GM23338 (cell line): Measurements from ENCODE around the gene PLOD3. TPM values are rescaled to one million over a fixed set of nuclear protein-coding genes. Genes with fewer than 3 reads are reported as not detected.

Experiments used
- ATAC-seq: fragments of 200-7000 bp; cut with Tn5 transposase; 3 replicates; pipeline ENCODE4 v1.9.1; 2020
- DNase-seq: peaks from one replicate; pipeline ENCODE4 v3.0.0-alpha.2; 2015; ENCODE audit warnings: low spot score
- H2AFZ ChIP-seq: fragments of 200-600 bp; sonication (generic); 2 replicates; pipeline ENCODE4 v1.8.0; 2016; ENCODE audit warnings: antibody characterized with exemption, mild to moderate bottlenecking, moderate library complexity
- H3F3A ChIP-seq: fragments of 200-600 bp; sonication (generic); replicated peaks from 2 replicates; pipeline ENCODE4 v1.8.0; 2017; ENCODE audit warnings: antibody characterized with exemption, mixed run types, low read depth
- H3K27ac ChIP-seq: fragments of 200-600 bp; sonication (generic); 2 replicates; pipeline ENCODE4 v1.6.1; 2016; ENCODE audit warnings: low read depth
- H3K27me3 ChIP-seq: fragments of 200-600 bp; sonication (generic); 2 replicates; pipeline ENCODE4 v1.8.0; 2016; ENCODE audit warnings: mild to moderate bottlenecking, mixed run types, moderate library complexity; ENCODE audit not compliant: insufficient read depth
- H3K36me3 ChIP-seq: fragments of 200-600 bp; sonication (generic); 2 replicates; pipeline ENCODE4 v1.8.0; 2016; ENCODE audit warnings: mild to moderate bottlenecking; ENCODE audit not compliant: insufficient read depth
- H3K4me1 ChIP-seq: fragments of 200-600 bp; sonication (generic); 2 replicates; pipeline ENCODE4 v1.8.0; 2016; ENCODE audit warnings: mild to moderate bottlenecking, moderate library complexity; ENCODE audit not compliant: insufficient read depth
- H3K4me2 ChIP-seq: fragments of 200-600 bp; sonication (generic); 2 replicates; pipeline ENCODE4 v1.7.1; 2017; ENCODE audit warnings: mixed run types
- H3K4me3 ChIP-seq: fragments of 200-600 bp; sonication (generic); 2 replicates; pipeline ENCODE4 v1.6.1; 2016; ENCODE audit warnings: mixed run types
- H3K79me2 ChIP-seq: fragments of 200-600 bp; sonication (generic); replicated peaks from 2 replicates; pipeline ENCODE4 v1.8.0; 2017; ENCODE audit warnings: mild to moderate bottlenecking; ENCODE audit not compliant: insufficient read depth
- H3K9me2 ChIP-seq: fragments of 200-600 bp; sonication (generic); 2 replicates; pipeline ENCODE4 v1.8.0; 2017; ENCODE audit not compliant: insufficient read depth
- H4K20me1 ChIP-seq: fragments of 200-600 bp; sonication (generic); replicated peaks from 2 replicates; pipeline ENCODE4 v1.8.0; 2017; ENCODE audit warnings: mild to moderate bottlenecking; ENCODE audit not compliant: insufficient read depth
- H3K27ac Mint-ChIP-seq: 2 replicates; pipeline ENCODE4 v1.8.0; 2020; ENCODE audit warnings: inconsistent platforms, mild to moderate bottlenecking, moderate library complexity, mixed read lengths
- H3K27me3 Mint-ChIP-seq: 3 replicates; pipeline ENCODE4 v1.8.0; 2022; ENCODE audit warnings: low read depth, mild to moderate bottlenecking, moderate library complexity, mixed read lengths, inconsistent platforms; ENCODE audit not compliant: insufficient read depth, poor library complexity
- H3K36me3 Mint-ChIP-seq: 3 replicates; pipeline ENCODE4 v1.8.0; 2021; ENCODE audit warnings: low read depth, mild to moderate bottlenecking, inconsistent platforms, moderate library complexity, mixed read lengths
- H3K4me1 Mint-ChIP-seq: 3 replicates; pipeline ENCODE4 v1.8.0; 2020; ENCODE audit warnings: mild to moderate bottlenecking, inconsistent platforms, mixed read lengths
- H3K4me3 Mint-ChIP-seq: 3 replicates; pipeline ENCODE4 v1.8.0; 2021; ENCODE audit warnings: moderate library complexity, mild to moderate bottlenecking, inconsistent platforms, mixed read lengths
- H3K9me3 Mint-ChIP-seq: 3 replicates; pipeline ENCODE4 v1.8.0; 2020; ENCODE audit warnings: moderate library complexity, mild to moderate bottlenecking, inconsistent platforms, mixed read lengths
- CREB1 ChIP-seq: fragments of 250-450 bp; sonication (Bioruptor Pico); IDR thresholded peaks from 2 replicates; pipeline ENCODE4 v1.5.0; 2020; ENCODE audit warnings: low read depth, mild to moderate bottlenecking, moderate library complexity
- CTCF ChIP-seq, 2 experiments: fragments of 200-600 bp in 1 of 2; sonication (generic) in 1 of 2; conservative IDR thresholded peaks; 2 replicates each; pipeline versions ENCODE4 v1.5.1 to v1.6.1; 2016 to 2017; ENCODE audit warnings: antibody characterized with exemption in 2 of 2, low read depth in 2 of 2, mild to moderate bottlenecking in 2 of 2, moderate library complexity in 1 of 2
- EZH2 ChIP-seq: fragments of 200-600 bp; sonication (generic); IDR thresholded peaks from one replicate; pipeline ENCODE4 v1.8.0; 2017; ENCODE audit warnings: antibody characterized with exemption, mild to moderate bottlenecking, low read depth; ENCODE audit not compliant: unreplicated experiment
- EZH2phosphoT487 ChIP-seq: fragments of 200-600 bp; sonication (generic); IDR thresholded peaks from one replicate; pipeline ENCODE4 v1.8.1; 2018; ENCODE audit warnings: antibody characterized with exemption; ENCODE audit not compliant: unreplicated experiment
- NANOG ChIP-seq: IDR thresholded peaks from 2 replicates; pipeline ENCODE4 v1.6.1; 2016; ENCODE audit warnings: antibody characterized with exemption, borderline replicate concordance
- POLR2AphosphoS5 ChIP-seq: IDR thresholded peaks from 2 replicates; pipeline ENCODE4 v1.6.1; 2016; ENCODE audit warnings: antibody characterized with exemption, low read depth
- ZNF114 ChIP-seq: fragments of 250-450 bp; sonication (Bioruptor Pico); IDR thresholded peaks from 2 replicates; pipeline ENCODE4 v1.5.0; 2020; ENCODE audit warnings: mild to moderate bottlenecking, moderate library complexity
- ZNF331 ChIP-seq: fragments of 250-450 bp; sonication (Bioruptor Pico); IDR thresholded peaks from 2 replicates; pipeline ENCODE4 v1.5.0; 2020; ENCODE audit warnings: low read depth, mild to moderate bottlenecking, moderate library complexity
- polyA plus RNA-seq: library from polyadenylated mRNA; unstranded; fragments of >200 nt; fragmentation: Nextera tagmentation; extraction: Ambion mirVana; gene quantifications from 2 replicates; pipeline ENCODE4 v1.2.1, GENCODE V29; 2016
- total RNA-seq: library from RNA; depleted of rRNA; stranded (reverse); fragments of >200 nt; shearing (Covaris generic); gene quantifications from 2 replicates; pipeline ENCODE4 v1.2.3, GENCODE V29; 2014

PLOD3 gene
- total and polyA plus RNA-seq, 2 experiments from 2014 or later: 35.2 to 40.7 TPM

DNA sequence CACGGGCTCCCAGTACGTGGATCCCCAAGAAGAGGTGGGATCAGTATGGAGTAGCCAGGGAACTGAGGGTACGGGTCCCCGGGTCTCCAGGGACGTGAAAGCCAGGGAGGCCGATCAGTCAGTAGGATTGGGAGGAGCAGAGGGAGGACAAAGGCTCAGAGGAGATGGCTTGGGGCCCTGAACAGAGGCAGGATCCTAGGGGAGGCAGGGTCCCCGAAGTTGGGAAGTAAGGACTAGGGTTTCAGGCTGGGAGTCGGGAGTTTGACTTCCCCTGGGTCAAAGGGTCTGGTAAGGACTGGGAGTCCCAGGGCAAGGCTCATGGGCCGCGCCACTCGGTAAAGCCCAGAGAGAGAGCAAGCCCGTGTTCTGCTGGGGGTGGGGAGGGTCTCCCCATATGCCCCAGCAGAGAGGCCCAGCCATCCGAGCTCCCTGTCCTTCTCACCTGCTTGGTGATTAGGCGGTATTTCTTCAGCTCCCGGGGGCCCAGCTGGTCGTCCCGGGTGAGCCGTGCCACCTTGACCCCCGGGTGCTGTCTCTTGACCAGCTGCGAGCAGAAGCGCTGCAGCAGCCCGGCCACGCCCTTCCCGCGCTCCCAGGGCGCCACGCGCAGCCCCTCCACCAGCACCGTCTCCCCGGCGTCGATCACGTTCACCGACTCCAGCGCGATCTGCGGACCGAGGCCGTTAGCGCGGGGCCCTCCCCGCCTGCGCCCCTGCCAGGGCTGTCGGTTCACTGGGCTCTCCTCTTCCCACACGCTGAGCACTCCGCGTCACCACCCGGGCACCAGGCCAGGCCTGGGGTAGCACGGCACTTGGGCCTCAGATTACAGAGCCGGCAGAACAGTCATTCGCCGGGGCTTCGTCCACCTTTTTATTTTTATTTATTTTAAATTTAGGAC is 44.3 kb downstream of the PLOD3 start:
- peak overlapping the region; percentile 74 for H3K4me3 Mint-ChIP-seq
- H3K36me3 Mint-ChIP-seq: no peaks in the 10 kb centered on the region; the same call in 2 of the 3 replicates
- no peak overlapping the region for H3K27ac ChIP-seq
- no peaks in the 10 kb centered on the region for H3K79me2 ChIP-seq
- H2AFZ ChIP-seq: 0 out of 2 replicates have a peak overlapping the region, but pooled peaks have one; percentile 32
- peaks cover 98% of the 10 kb centered on the region for H3K27me3 Mint-ChIP-seq
- TF ChIP-seq ZNF114: no peak
- no peak for TF ChIP-seq ZNF331 (CRISPR knock-in tag)
- TF ChIP-seq EZH2phosphoT487: no peak
- peak; percentile 59 for TF ChIP-seq EZH2
- H3K27me3 ChIP-seq: peaks cover 100% of the 10 kb centered on the region
- no peaks in the 10 kb centered on the region for H3K9me2 ChIP-seq
- H3K27ac Mint-ChIP-seq: no peak overlapping the region
- peak; percentile 6 for ATAC-seq
- peaks cover 48% of the 10 kb centered on the region for H3K4me1 Mint-ChIP-seq
- H4K20me1 ChIP-seq: peaks cover 3% of the 10 kb centered on the region; the same call in 1 of the 2 replicates
- H3K4me3 ChIP-seq: peak overlapping the region; percentile 64
- H3K4me1 ChIP-seq: peaks cover 44% of the 10 kb centered on the region
- peak; percentile 51 for DNase-seq
- H3K36me3 ChIP-seq: no peaks in the 10 kb centered on the region; the same call in 1 of the 2 replicates
- peak overlapping the region; percentile 98 for H3K4me2 ChIP-seq
- H3K9me3 Mint-ChIP-seq: peaks cover 4% of the 10 kb centered on the region; the same call in 2 of the 3 replicates
- peaks cover 17% of the 10 kb centered on the region for H3F3A ChIP-seq

DNA sequence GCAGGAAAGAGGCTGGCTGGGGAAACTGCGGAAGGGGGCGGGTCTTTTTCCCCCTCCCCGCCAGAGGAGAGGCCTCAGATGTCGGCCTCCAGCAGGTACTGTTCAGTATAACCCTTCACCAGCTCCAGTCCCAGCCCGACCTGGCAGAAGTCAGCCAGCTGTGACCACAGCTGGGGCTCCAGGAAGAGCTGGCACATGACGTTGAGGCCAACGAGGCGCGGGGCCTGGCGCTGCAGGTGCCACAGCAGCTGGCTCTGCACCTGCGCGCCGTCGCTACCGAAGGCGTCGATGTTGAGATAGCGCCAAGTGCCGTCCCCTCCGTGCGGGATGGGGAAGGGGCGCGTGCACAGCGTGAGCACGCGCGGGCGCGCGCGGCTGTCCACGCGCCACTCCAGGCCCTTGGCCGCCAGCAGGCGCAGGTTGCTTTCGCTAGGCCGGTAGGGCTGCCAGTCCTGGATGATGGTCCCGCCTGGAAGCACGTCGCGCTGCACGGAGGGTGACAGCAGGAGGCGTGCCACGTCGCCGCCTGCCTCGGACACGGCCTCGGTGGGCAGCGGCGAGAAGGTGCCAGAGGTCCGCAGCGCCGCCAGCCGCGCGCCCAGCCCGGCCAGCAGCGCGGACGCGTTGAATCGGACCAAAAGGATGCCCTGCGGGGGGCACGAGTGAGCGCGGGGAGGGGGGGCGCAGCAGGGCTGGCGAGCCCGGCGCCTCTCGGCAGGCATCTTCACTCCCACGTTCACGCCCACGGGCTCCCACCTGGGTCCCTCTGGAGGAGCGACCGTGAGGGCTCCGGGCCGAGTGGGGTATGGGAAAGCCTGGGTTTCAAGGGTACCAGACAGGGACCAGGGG is 45.2 kb downstream of the PLOD3 start:
- H4K20me1 ChIP-seq: peaks cover 3% of the 10 kb centered on the region; the same call in 1 of the 2 replicates
- peak overlapping the region; percentile 74 for H3K4me3 Mint-ChIP-seq
- DNase-seq (peak; percentile 87), ATAC-seq (peak; percentile 3)
- H3K27me3 ChIP-seq: peaks cover 100% of the 10 kb centered on the region
- peaks cover 51% of the 10 kb centered on the region for H3K4me1 ChIP-seq
- peaks cover 17% of the 10 kb centered on the region for H3F3A ChIP-seq
- 0 out of 2 replicates have a peak overlapping the region, but pooled peaks have one; percentile 23 for H2AFZ ChIP-seq
- H3K36me3 Mint-ChIP-seq: no peaks in the 10 kb centered on the region; the same call in 2 of the 3 replicates
- no peaks in the 10 kb centered on the region for H3K79me2 ChIP-seq
- TF ChIP-seq EZH2phosphoT487 (peak; percentile 43), NANOG (no peak), EZH2 (peak; percentile 51), CREB1 (CRISPR knock-in tag) (peak; percentile 30; the same call in 1 of the 2 replicates)
- peaks cover 55% of the 10 kb centered on the region for H3K4me1 Mint-ChIP-seq
- H3K27ac ChIP-seq: no peak overlapping the region
- no peaks in the 10 kb centered on the region for H3K9me2 ChIP-seq
- no peaks in the 10 kb centered on the region; the same call in 1 of the 2 replicates for H3K36me3 ChIP-seq
- peak overlapping the region; percentile 98 for H3K4me2 ChIP-seq
- peak overlapping the region; percentile 64 for H3K4me3 ChIP-seq
- no peak overlapping the region for H3K27ac Mint-ChIP-seq
- peaks cover 98% of the 10 kb centered on the region for H3K27me3 Mint-ChIP-seq
- peaks cover 4% of the 10 kb centered on the region; the same call in 2 of the 3 replicates for H3K9me3 Mint-ChIP-seq

- Histone ChIP-seq H3K4me1 (peaks cover 55% of the 10 kb centered on the region), H3F3A (peaks cover 20% of the 10 kb centered on the region), H3K4me2 (peak overlapping the region; percentile 98), H3K36me3 (no peaks in the 10 kb centered on the region), H3K27ac (no peak overlapping the region), H3K79me2 (no peaks in the 10 kb centered on the region), H4K20me1 (peaks cover 3% of the 10 kb centered on the region; the same call in 1 of the 2 replicates), H3K4me3 (peak overlapping the region; percentile 64), H3K9me2 (no peaks in the 10 kb centered on the region), H2AFZ (0 out of 2 replicates have a peak overlapping the region, but pooled peaks have one; percentile 23), H3K27me3 (peaks cover 97% of the 10 kb centered on the region)
- peaks cover 98% of the 10 kb centered on the region for H3K27me3 Mint-ChIP-seq
- H3K4me3 Mint-ChIP-seq: peak overlapping the region; percentile 60
- ATAC-seq (no peak), DNase-seq (no peak)
- H3K36me3 Mint-ChIP-seq: no peaks in the 10 kb centered on the region; the same call in 2 of the 3 replicates
- H3K4me1 Mint-ChIP-seq: peaks cover 58% of the 10 kb centered on the region
- H3K27ac Mint-ChIP-seq: no peak overlapping the region
- H3K9me3 Mint-ChIP-seq: peaks cover 4% of the 10 kb centered on the region; the same call in 2 of the 3 replicates
- no peak for TF ChIP-seq POLR2AphosphoS5
- peak; percentile 63 for TF ChIP-seq EZH2
- TF ChIP-seq CTCF (conservative IDR thresholded peaks at IDR 0.05; ENCODE audit: low read depth in 2 of 2): peak in 1 of 2 experiments; percentile 25; a peak in 1 of 4 replicates
Measured at GRCh38 chr7:101171442-101171837, 45.9 kb downstream of the PLOD3 start.
